Mammary epithelial cell (primary cell): ENCODE data around the gene CRELD1.

Experiments
- CTCF ChIP-seq, 2 donors: IDR thresholded peaks in 1 of 2; conservative IDR thresholded peaks in 1 of 2; 2 replicates each; pipeline ENCODE4 v1.5.1; 2011 to 2012; ENCODE audit warnings: inconsistent platforms in 2 of 2, low read length in 2 of 2, mild to moderate bottlenecking in 2 of 2, control low read depth in 1 of 2, low read depth in 1 of 2; ENCODE audit not compliant: insufficient read depth in 1 of 2; ENCODE audit errors: extremely low read depth in 1 of 2
- EZH2 ChIP-seq: IDR thresholded peaks from 2 replicates; pipeline ENCODE4 v1.6.1; 2012; ENCODE audit warnings: low read length, inconsistent platforms, borderline replicate concordance

- peak in 1 of 2 donors; percentile 2 for TF ChIP-seq CTCF (conservative IDR thresholded peaks at IDR 0.05 in 1 of 2, IDR thresholded peaks at IDR 0.05 in 1 of 2; ENCODE audit: extremely low read depth in 1 of 2, insufficient read depth in 1 of 2, low read depth in 1 of 2, low read length in 2 of 2)
- TF ChIP-seq EZH2 = no peak
These were observed 49.0 kb upstream of the CRELD1 start for GRCh38 chr3:9884555-9885165.
